ENCODE data around the gene MAD1L1.
"Not testable (repeated sequence)": the region's sequence is repeated elsewhere in the genome, so short reads cannot be mapped to it uniquely, and the experiment has no call there.

The MAD1L1 gene

GRCh38 chr7:2163600-2164555 lies 68.9 kb downstream of the MAD1L1 start:
- no peak overlapping the region for H3K4me3 ChIP-seq (ENCODE audit: low read depth, low read length)
- TF ChIP-seq CTCF (IDR thresholded peaks at IDR 0.05; ENCODE audit: low read depth, low read length): no peak
- no peak for DNase-seq (ENCODE audit: low read depth, low spot score)
- in situ Hi-C loops (cut with HindIII; ENCODE audit: low sequenced_read_pairs): no loop called here

- H3K4me3 ChIP-seq (ENCODE audit: low read depth, low read length): no peak overlapping the region
- in situ Hi-C loops (cut with HindIII; ENCODE audit: low sequenced_read_pairs): no loop called here
- TF ChIP-seq CTCF (IDR thresholded peaks at IDR 0.05; ENCODE audit: low read depth, low read length): no peak
- no peak for DNase-seq (ENCODE audit: low read depth, low spot score)
These were observed 69.8 kb downstream of the MAD1L1 start for GRCh38 chr7:2162959-2163358.

- in situ Hi-C loops (cut with HindIII; ENCODE audit: low sequenced_read_pairs); DNase-seq (ENCODE audit: low read depth, low spot score); H3K4me3 ChIP-seq (ENCODE audit: low read depth, low read length): not testable (repeated sequence)
These were observed 70.5 kb downstream of the MAD1L1 start for GRCh38 chr7:2162004-2162902.

- H3K4me3 ChIP-seq (ENCODE audit: low read depth, low read length): no peak overlapping the region
- DNase-seq (ENCODE audit: low read depth, low spot score): no peak
- no peak for TF ChIP-seq CTCF (IDR thresholded peaks at IDR 0.05; ENCODE audit: low read depth, low read length)
- in situ Hi-C loops (cut with HindIII; ENCODE audit: low sequenced_read_pairs): no loop called here
These were observed 73.6 kb downstream of the MAD1L1 start for GRCh38 chr7:2159176-2159520.

GRCh38 chr7:2158331-2159175 lies 74.2 kb downstream of the MAD1L1 start:
- no peak for DNase-seq (ENCODE audit: low read depth, low spot score)
- H3K4me3 ChIP-seq (ENCODE audit: low read depth, low read length): no peak overlapping the region
- no peak for TF ChIP-seq CTCF (IDR thresholded peaks at IDR 0.05; ENCODE audit: low read depth, low read length)
- in situ Hi-C loops (cut with HindIII; ENCODE audit: low sequenced_read_pairs): no loop called here

GRCh38 chr7:2157473-2158279 lies 75.1 kb downstream of the MAD1L1 start:
- no peak for TF ChIP-seq CTCF (IDR thresholded peaks at IDR 0.05; ENCODE audit: low read depth, low read length)
- peak; percentile 96 for DNase-seq (ENCODE audit: low read depth, low spot score)
- in situ Hi-C loops (cut with HindIII; ENCODE audit: low sequenced_read_pairs): no loop called here
- no peak overlapping the region for H3K4me3 ChIP-seq (ENCODE audit: low read depth, low read length)
